K562 (cell line): Measurements from ENCODE around the gene NOTCH1. TPM values are rescaled to one million over a fixed set of nuclear protein-coding genes. Genes with fewer than 3 reads are reported as not detected.

Experiments
- ATF4 ChIP-seq: fragments of 450-650 bp; formaldehyde crosslinking; IDR thresholded peaks from 2 replicates; pipeline ENCODE4 v1.4.0; 2022; ENCODE audit warnings: mild to moderate bottlenecking, moderate library complexity
- CBX3 ChIP-seq, 2 experiments: IDR thresholded peaks; 1 replicate in 1 of 2; 2 replicates in 1 of 2; pipeline ENCODE4 v1.6.1; 2012; ENCODE audit warnings: inconsistent platforms in 2 of 2, low read length in 2 of 2, borderline replicate concordance in 1 of 2, control low read depth in 1 of 2
- CTCF ChIP-seq, 3 experiments: IDR thresholded peaks in 2 of 3; conservative IDR thresholded peaks in 1 of 3; 2 replicates each; pipeline ENCODE4 v1.5.1; 2011 to 2012; ENCODE audit warnings: low read length in 3 of 3, mild to moderate bottlenecking in 3 of 3, control low read depth in 2 of 3, improper control_type of control experiment in 1 of 3, inconsistent platforms in 1 of 3, low read depth in 1 of 3, mixed read lengths in 1 of 3, moderate library complexity in 1 of 3; ENCODE audit not compliant: insufficient read depth in 2 of 3
- FOXJ3 ChIP-seq: sonication (generic); formaldehyde crosslinking; IDR thresholded peaks from 2 replicates; pipeline ENCODE4 v1.4.0; 2020; ENCODE audit warnings: mild to moderate bottlenecking, missing genetic modification reagents
- LEF1 ChIP-seq: fragments of 450-650 bp; IDR thresholded peaks from 2 replicates; pipeline ENCODE4 v1.6.1; 2016; ENCODE audit warnings: mild to moderate bottlenecking
- NFIC ChIP-seq: fragments of 450-650 bp; IDR thresholded peaks from 2 replicates; pipeline ENCODE4 v1.6.1; 2017; ENCODE audit warnings: mild to moderate bottlenecking, inconsistent platforms
- RBM15 ChIP-seq: fragments of 200-400 bp; formaldehyde crosslinking; IDR thresholded peaks from 2 replicates; pipeline ENCODE4 v1.6.1; 2018; ENCODE audit warnings: mild to moderate bottlenecking, low read length, moderate library complexity; ENCODE audit not compliant: insufficient read depth
- RBM17 ChIP-seq: fragments of 200-400 bp; formaldehyde crosslinking; IDR thresholded peaks from 2 replicates; pipeline ENCODE4 v1.6.1; 2017; ENCODE audit warnings: low read depth, mild to moderate bottlenecking, low read length, borderline replicate concordance
- SLC30A9 ChIP-seq: fragments of 250-450 bp; sonication (Bioruptor Pico); IDR thresholded peaks from 2 replicates; pipeline ENCODE4 v1.8.0; 2022; ENCODE audit warnings: mild to moderate bottlenecking, moderate library complexity
- STAG1 ChIP-seq: sonication (generic); formaldehyde crosslinking; IDR thresholded peaks from 2 replicates; pipeline ENCODE4 v1.5.0; 2020; ENCODE audit warnings: missing genetic modification reagents, borderline replicate concordance
- TCF3 ChIP-seq: sonication (generic); formaldehyde crosslinking; IDR thresholded peaks from 2 replicates; pipeline ENCODE4 v1.4.0; 2020; ENCODE audit warnings: mild to moderate bottlenecking, missing genetic modification reagents
- TCFL5 ChIP-seq: fragments of 250-450 bp; sonication (Bioruptor Pico); conservative IDR thresholded peaks from 2 replicates; pipeline ENCODE4 v1.6.1; 2021; ENCODE audit warnings: mild to moderate bottlenecking, moderate library complexity, matching md5 sums
- ZBTB12 ChIP-seq: fragments of 250-450 bp; sonication (Bioruptor Pico); IDR thresholded peaks from 2 replicates; pipeline ENCODE4 v1.4.0; 2020
- ZNF318 ChIP-seq, 2 experiments: fragments of 450-650 bp; IDR thresholded peaks; 2 replicates each; pipeline ENCODE4 v1.6.1; 2016; ENCODE audit warnings: mild to moderate bottlenecking in 2 of 2, borderline replicate concordance in 1 of 2, low read depth in 1 of 2, moderate library complexity in 1 of 2
- polyA plus RNA-seq, 8 experiments: library from polyadenylated mRNA; depleted of rRNA in 4 of 8; stranded (reverse) in 5 of 8; unstranded in 3 of 8; fragments of >200 nt; fragmentation: Nextera tagmentation in 2 of 8; fragmentation: Illumina TruSeq in 1 of 8; extraction: Ambion mirVana in 2 of 8; extraction: Trizol in 1 of 8; gene quantifications; 2 replicates each; pipeline versions ENCODE4 v1.2.1 to v1.2.3, GENCODE V29; 2011 to 2014; ENCODE audit warnings: inconsistent platforms in 1 of 8, missing spikeins in 1 of 8
- total RNA-seq, 7 experiments: library from RNA; depleted of rRNA in 6 of 7; stranded (reverse); fragments of >200 nt in 6 of 7; fragmentation: Illumina TruSeq in 2 of 7; extraction: Trizol in 2 of 7; gene quantifications; 2 replicates each; pipeline versions ENCODE4 v1.2.1 to v1.2.3, GENCODE V29; 2011 to 2021; ENCODE audit warnings: low replicate concordance in 1 of 7

NOTCH1 gene
- total and polyA plus RNA-seq, 9 of the 15 experiments (the other 6 are each of a cell fraction or from before 2014, with no cell fraction given): 0.03 to 31.4 (median 2.3) TPM

GRCh38 chr9:136539427-136540421, 6.1 kb downstream of the NOTCH1 start (continued):
- TF ChIP-seq ZNF318 (IDR thresholded peaks at IDR 0.05; ENCODE audit: borderline replicate concordance in 1 of 2, low read depth in 1 of 2) (no peak), RBM15 (no peak), TCF3 (no peak), TCFL5 (CRISPR knock-in tag) (no peak), CTCF (IDR thresholded peaks at IDR 0.05 in 2 of 3, conservative IDR thresholded peaks at IDR 0.05 in 1 of 3; ENCODE audit: insufficient read depth in 2 of 3, low read depth in 1 of 3, low read length in 3 of 3) (0 out of 6 replicates have a peak, but pooled peaks of 1 of the 3 experiments have one; percentile 2), RBM17 (no peak), LEF1 (no peak), NFIC (no peak), STAG1 (CRISPR knock-in tag) (no peak), SLC30A9 (CRISPR knock-in tag) (no peak), ZBTB12 (no peak), FOXJ3 (CRISPR knock-in tag) (no peak), ATF4 (CRISPR knock-in tag) (0 out of 2 replicates have a peak, but pooled peaks have one; percentile 22), CBX3 (IDR thresholded peaks at IDR 0.05; ENCODE audit: borderline replicate concordance in 1 of 2, low read length in 2 of 2) (no peak)
